GM13976 (cell line): ENCODE measurements around the gene MAGEA11.
"Not testable (repeated sequence)": the region's sequence is repeated elsewhere in the genome, so short reads cannot be mapped to it uniquely, and the experiment has no call there.

Source experiments
- DNase-seq: peaks from one replicate; pipeline ENCODE4 v3.0.0; 2012; ENCODE audit warnings: low spot score
- in situ Hi-C: fragments of 300-500 bp; cut with MboI; formaldehyde crosslinking; loops from one replicate; pipeline ENCODE4 v1.12.0; 2022; ENCODE audit warnings: low sequenced_read_pairs, mixed read lengths, inconsistent platforms; ENCODE audit not compliant: unreplicated experiment
- TF ChIP-seq, protein P1 (sequence below): IDR thresholded peaks from 2 replicates; pipeline ENCODE4 v1.5.1; 2012; ENCODE audit warnings: borderline replicate concordance, mild to moderate bottlenecking; ENCODE audit not compliant: insufficient read depth; ENCODE audit errors: extremely low read depth, missing control alignments, control extremely low read depth

The MAGEA11 gene

DNA sequence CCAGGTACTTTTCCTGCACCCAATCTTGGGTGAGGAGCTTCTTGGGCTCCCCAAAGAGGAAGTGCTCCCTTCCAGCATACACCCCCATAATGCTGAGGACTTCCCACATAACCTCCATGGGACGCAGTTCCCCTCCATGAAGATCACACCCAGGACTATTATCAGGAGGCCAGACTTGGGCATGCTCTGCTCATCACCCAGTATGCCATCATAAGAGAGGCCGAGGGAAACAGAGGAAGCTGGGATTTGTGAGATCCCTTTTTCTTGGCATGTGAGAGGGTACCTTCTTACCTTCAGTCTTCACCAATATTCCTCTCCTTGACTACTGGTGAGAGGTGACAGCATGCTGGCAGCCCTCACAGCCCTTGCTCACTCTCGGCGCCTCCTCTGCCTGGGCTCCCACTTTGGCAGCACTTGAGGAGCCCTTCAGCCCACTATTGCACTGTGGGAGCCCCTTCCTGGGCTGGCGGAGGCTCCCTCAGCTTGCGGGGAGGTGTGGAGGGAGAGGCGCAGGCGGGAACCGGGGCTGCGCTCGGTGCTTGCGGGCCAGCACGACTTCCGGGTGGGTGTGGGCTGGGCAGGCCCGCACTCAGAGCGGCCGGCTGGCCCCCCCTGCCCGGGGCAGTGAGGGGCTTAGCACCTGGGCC, 46.3 kb downstream of the MAGEA11 start:
- no peak for DNase-seq
- in situ Hi-C loops, result no loop called here
- TF ChIP-seq, protein P1, sequence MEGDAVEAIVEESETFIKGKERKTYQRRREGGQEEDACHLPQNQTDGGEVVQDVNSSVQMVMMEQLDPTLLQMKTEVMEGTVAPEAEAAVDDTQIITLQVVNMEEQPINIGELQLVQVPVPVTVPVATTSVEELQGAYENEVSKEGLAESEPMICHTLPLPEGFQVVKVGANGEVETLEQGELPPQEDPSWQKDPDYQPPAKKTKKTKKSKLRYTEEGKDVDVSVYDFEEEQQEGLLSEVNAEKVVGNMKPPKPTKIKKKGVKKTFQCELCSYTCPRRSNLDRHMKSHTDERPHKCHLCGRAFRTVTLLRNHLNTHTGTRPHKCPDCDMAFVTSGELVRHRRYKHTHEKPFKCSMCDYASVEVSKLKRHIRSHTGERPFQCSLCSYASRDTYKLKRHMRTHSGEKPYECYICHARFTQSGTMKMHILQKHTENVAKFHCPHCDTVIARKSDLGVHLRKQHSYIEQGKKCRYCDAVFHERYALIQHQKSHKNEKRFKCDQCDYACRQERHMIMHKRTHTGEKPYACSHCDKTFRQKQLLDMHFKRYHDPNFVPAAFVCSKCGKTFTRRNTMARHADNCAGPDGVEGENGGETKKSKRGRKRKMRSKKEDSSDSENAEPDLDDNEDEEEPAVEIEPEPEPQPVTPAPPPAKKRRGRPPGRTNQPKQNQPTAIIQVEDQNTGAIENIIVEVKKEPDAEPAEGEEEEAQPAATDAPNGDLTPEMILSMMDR, result no peak

DNA sequence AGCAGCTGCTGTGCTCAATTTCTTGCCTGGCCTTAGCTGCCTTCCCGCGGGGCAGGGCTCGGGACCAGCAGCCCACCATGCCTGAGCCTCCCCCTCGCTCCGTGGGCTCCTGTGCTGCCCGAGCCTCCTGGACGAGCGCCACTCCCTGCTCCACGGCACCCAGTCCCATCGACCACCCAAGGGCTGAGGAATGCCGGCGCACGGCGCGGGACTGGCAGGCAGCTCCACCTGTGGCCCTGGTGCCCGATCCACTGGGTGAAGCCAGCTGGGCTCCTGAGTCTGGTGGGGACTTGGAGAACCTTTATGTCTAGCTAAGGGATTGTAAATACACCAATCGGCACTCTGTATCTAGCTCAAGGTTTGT, 46.8 kb downstream of the MAGEA11 start:
- in situ Hi-C loops, DNase-seq: not testable (repeated sequence)

DNA sequence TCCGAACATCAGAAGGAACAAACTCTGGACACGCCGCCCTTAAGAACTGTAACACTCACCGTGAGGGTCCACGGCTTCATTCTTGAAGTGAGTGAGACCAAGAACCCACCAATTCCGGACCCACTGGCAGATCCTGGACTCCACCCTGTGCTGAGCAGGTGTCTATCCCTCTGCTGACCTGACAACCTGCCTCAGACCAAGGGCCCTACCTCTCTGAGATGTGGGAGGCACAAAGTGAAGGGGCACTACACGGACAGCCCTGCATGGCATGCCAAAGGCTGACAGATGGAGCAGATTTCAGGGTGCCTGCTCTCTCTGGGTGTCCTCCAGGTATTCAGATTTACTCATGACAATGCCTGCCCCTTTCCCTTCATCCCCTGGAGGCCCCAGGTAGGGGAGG, 48.0 kb downstream of the MAGEA11 start:
- TF ChIP-seq, protein P1, result no peak
- DNase-seq, result no peak
- in situ Hi-C loops, result no loop called here

DNA sequence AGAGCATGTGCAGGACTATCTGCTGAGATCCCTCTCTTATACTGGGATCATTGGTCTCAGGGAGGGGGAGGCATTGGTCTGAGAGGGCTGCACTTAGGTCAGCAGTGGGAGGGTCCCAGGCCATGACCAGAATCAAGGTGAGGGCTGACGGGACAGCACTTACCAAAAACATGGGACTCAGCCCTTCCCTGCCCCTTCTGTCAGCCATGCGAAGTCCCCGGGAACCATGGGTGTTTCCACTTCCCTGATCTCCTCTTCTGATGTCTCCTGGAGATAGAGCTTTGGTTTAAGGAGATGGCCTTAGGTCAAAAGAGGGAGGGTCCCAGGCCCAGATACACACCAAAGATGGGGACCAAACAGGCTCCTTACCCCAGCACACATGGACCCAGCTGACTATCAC, 49.1 kb downstream of the MAGEA11 start:
- DNase-seq, result no peak
- in situ Hi-C loops, result no loop called here
- TF ChIP-seq, protein P1, result no peak

DNA sequence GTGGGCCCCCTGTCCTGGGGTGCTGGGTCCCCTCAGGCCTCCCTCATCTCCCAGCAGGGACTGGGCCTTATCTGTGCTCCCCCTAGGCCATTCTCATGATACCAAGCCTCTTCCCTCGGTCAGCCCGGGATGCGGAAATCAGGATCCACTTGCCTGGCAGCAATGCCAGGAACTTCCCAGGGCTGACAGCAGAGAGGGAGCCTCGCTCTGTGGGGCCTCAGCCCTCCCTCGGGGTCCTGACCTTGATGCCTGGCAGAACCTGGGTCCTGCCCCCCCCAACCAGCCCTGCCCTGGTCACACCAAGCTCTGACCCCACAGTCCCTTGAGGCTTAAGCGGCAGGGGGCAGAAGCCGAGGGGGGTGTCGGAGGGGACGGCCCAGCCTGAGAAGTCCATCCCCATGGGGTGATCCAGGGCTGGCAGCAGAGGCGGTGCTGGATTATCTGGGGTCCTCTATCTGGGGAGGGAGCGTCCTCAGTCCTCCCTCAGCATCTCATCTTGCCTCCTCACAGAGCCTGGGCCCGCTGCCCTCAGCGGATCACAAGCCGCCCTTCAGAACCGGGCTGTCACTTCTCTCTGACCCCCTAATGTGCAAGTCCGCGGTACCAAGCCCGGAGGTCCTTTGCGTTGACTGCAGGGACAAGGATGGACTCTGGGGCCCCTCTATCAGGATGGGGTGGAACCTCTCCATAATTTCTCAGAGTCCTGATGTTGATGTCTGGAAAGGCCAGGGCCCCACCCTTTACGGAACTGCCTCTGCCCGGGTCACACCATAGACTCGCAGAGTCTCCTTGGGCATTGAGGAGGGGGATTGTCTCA, 50.2 kb downstream of the MAGEA11 start:
- in situ Hi-C loops, DNase-seq: not testable (repeated sequence)

DNA sequence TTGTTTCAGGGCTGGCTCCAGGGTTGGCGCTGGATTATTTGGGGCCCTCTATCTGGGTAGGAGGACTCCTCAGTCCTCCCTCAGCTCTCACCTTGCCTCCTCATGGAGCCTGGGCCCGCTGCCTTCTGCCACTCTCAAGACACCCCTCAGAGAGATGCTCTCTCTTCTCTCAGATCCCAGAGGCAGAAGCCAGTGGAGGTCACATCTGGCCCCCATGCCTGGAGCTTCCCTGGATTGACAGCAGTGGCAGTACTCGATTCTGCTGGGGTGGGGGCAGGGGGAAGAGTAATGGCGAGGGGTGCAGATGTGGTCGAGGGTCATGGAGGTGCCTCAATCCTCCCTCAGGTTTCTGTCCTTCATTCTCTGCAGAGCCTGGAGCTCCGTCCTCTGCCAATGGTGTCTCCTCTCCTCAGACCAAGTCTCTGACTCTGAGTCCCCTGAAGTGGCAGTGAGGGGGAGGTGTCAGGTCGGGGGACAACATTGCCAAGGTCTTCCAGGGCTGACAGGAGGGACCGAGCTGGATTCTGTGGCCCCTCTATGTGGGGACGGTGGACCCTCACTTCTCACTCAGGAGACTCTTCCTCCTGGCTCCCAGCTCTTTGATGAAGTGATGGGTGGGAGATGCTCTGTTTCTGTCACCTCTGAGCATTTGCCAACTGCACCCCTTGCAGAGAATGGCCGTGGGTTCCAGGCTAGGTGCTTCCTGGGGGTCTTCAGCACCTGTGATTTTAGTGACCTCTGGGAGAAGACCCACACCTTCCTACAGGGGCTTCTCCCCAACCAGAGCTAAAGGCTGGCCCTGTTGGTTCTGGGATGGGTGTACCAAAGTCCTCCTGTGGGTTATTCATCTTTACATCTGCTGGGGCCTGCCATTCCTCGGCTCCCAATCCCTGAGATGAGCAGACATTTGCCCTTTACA, 51.1 kb downstream of the MAGEA11 start:
- TF ChIP-seq, protein P1, result no peak
- in situ Hi-C loops, result no loop called here
- no peak for DNase-seq
